Ishikawa (cell line): ENCODE measurements around the gene NLK.

Experiments
- CEBPB ChIP-seq: IDR thresholded peaks from 2 replicates; pipeline ENCODE4 v1.6.1; 2012
- CREB1 ChIP-seq: IDR thresholded peaks from 2 replicates; pipeline ENCODE4 v1.6.1; 2012; ENCODE audit warnings: low read depth
- EP300 ChIP-seq: IDR thresholded peaks from 2 replicates; pipeline ENCODE4 v1.6.1; 2012; ENCODE audit warnings: borderline replicate concordance
- FOXM1 ChIP-seq: IDR thresholded peaks from 2 replicates; pipeline ENCODE4 v1.6.1; 2012; ENCODE audit warnings: low read depth, borderline replicate concordance
- MAX ChIP-seq: IDR thresholded peaks from 2 replicates; pipeline ENCODE4 v1.6.1; 2012
- NFIC ChIP-seq: IDR thresholded peaks from 2 replicates; pipeline ENCODE4 v1.6.1; 2012
- RAD21 ChIP-seq: IDR thresholded peaks from 2 replicates; pipeline ENCODE4 v1.6.1; 2012; ENCODE audit warnings: low read depth
- REST ChIP-seq: IDR thresholded peaks from 2 replicates; pipeline ENCODE4 v1.6.1; 2012; ENCODE audit warnings: low read depth, mild to moderate bottlenecking
- TAF1 ChIP-seq: IDR thresholded peaks from 2 replicates; pipeline ENCODE4 v1.6.1; 2012; ENCODE audit warnings: low read depth, mild to moderate bottlenecking
- TCF12 ChIP-seq: IDR thresholded peaks from 2 replicates; pipeline ENCODE4 v1.6.1; 2012; ENCODE audit warnings: low read depth
- TEAD4 ChIP-seq: IDR thresholded peaks from 2 replicates; pipeline ENCODE4 v1.6.1; 2012
- USF1 ChIP-seq: IDR thresholded peaks from 2 replicates; pipeline ENCODE4 v1.6.1; 2012
- YY1 ChIP-seq: IDR thresholded peaks from 2 replicates; pipeline ENCODE4 v1.6.1; 2012; ENCODE audit warnings: low read depth
- ZBTB7A ChIP-seq: IDR thresholded peaks from 2 replicates; pipeline ENCODE4 v1.6.1; 2012; ENCODE audit warnings: low read depth

- no peak for TF ChIP-seq TCF12
- TF ChIP-seq EP300: no peak
- no peak for TF ChIP-seq REST
- TF ChIP-seq YY1: no peak
- no peak for TF ChIP-seq RAD21
- TF ChIP-seq CEBPB: no peak
- no peak for TF ChIP-seq MAX
- no peak for TF ChIP-seq ZBTB7A
- TF ChIP-seq TEAD4: no peak
- TF ChIP-seq FOXM1: no peak
- no peak for TF ChIP-seq USF1
- no peak for TF ChIP-seq TAF1
- no peak for TF ChIP-seq CREB1
- TF ChIP-seq NFIC: no peak
Observed at GRCh38 chr17:28043296-28043695, 819 bp downstream of the NLK start.
